ENCODE measurements around the gene HLA-DMB.
A peak's percentile ranks its signal among the peaks of the same experiment; 100 is the strongest.
"Not testable (repeated sequence)": the region's sequence is repeated elsewhere in the genome, so short reads cannot be mapped to it uniquely, and the experiment has no call there.

The HLA-DMB gene

GRCh38 chr6:32953775-32954174 lies 12.9 kb upstream of the HLA-DMB start:
- no peak overlapping the region for H3K4me3 ChIP-seq (ENCODE audit: low read length)

DNA sequence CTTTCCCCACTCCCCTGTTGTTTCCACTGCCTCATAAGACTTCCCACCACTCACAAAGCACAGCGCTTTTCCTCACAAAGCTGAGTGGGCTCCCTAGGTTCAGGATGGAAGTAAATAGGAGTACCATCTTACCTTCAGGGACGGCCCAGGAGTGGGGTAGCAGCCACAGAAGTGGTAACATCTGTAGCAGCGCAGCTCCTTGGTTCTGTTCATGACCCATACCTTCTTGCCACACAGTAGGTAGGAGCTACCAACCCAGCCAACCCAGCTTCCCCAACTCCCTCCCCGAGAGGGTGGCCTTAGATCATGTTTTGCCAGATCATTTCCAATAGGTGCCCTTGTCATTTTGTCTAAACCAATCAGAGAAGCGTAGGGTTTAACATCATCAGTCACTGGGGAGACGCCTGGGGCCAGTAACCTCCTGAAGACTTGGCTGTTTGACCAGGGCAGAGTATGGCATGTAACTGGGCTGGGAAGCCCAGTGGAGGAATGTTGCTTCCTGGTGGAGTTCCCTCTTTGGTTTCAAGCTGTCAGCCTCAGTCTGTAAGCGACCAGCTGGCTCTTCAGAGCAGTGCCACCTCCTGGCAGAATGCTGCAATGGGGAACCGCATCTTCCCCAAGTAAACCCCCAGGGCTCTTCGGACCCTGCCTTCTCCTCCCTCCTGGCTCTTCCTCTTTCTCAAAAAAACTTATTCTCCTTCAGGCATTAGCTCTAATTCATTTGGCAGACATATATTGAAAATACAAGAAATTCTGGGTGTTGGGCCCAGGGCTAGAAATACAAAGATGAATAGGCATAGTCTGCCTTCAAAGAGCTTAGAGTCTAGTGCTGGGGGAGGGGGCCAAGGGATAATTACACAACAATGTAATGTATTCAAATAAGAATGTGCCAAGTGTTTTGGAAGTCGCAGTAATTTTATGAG lies 12.2 kb upstream of the HLA-DMB start, which contains the start of gene HLA-DMA:
Gene HLA-DMA (minus strand): TSS at position 281 of the 923 bp plus-strand sequence. CDS start 61 bp downstream, at position 220.
- DNase-seq (ENCODE audit: low read depth, low spot score), result peak; percentile 77
- H3K4me3 ChIP-seq (ENCODE audit: low read length), result no peak within 1 kb of the TSS; the same call in 1 of the 2 replicates

More at GRCh38 chr6:32953775-32954174, 12.9 kb upstream of the HLA-DMB start:
- DNase-seq (ENCODE audit: low read depth, low spot score), result no peak

- no peak overlapping the region for H3K4me3 ChIP-seq (ENCODE audit: low read length)
- DNase-seq (ENCODE audit: low read depth, low spot score), result no peak
Observed at GRCh38 chr6:32950449-32950848, 9.6 kb upstream of the HLA-DMB start.

DNA sequence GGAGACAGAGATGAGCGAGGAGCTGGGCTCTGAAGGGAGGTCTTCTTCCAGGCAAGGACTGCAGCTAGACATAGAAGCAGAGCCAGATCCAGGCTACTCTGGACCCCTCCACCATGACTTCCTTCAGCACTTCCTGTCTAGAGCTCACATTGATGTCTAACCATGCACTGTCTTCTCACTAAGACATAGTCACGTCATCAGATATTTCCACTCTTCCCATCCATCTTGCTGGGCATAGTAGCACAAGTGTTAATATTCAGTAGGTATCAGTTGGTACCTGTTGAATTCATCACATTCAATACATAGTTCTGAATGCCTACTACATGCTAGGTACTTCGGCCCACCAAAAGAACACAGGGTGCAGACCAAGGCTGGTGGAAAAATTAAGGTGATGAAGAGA lies 9.2 kb upstream of the HLA-DMB start:
- DNase-seq (ENCODE audit: low read depth, low spot score), result no peak
- no peak overlapping the region for H3K4me3 ChIP-seq (ENCODE audit: low read length)

- no peak overlapping the region for H3K4me3 ChIP-seq (ENCODE audit: low read length)
- no peak for DNase-seq (ENCODE audit: low read depth, low spot score)
Observed at GRCh38 chr6:32949113-32949512, 8.3 kb upstream of the HLA-DMB start.

GRCh38 chr6:32947552-32948465 lies 7.0 kb upstream of the HLA-DMB start:
- DNase-seq (ENCODE audit: low read depth, low spot score), result no peak
- no peak overlapping the region for H3K4me3 ChIP-seq (ENCODE audit: low read length)

- no peak overlapping the region for H3K4me3 ChIP-seq (ENCODE audit: low read length)
- no peak for DNase-seq (ENCODE audit: low read depth, low spot score)
Observed at GRCh38 chr6:32946893-32947292, 6.1 kb upstream of the HLA-DMB start.

- H3K4me3 ChIP-seq (ENCODE audit: low read length), result no peak overlapping the region
- DNase-seq (ENCODE audit: low read depth, low spot score), result no peak
Observed at GRCh38 chr6:32945953-32946352, 5.1 kb upstream of the HLA-DMB start.

GRCh38 chr6:32945108-32945760 lies 4.4 kb upstream of the HLA-DMB start:
- no peak for DNase-seq (ENCODE audit: low read depth, low spot score)
- H3K4me3 ChIP-seq (ENCODE audit: low read length), result no peak overlapping the region

DNA sequence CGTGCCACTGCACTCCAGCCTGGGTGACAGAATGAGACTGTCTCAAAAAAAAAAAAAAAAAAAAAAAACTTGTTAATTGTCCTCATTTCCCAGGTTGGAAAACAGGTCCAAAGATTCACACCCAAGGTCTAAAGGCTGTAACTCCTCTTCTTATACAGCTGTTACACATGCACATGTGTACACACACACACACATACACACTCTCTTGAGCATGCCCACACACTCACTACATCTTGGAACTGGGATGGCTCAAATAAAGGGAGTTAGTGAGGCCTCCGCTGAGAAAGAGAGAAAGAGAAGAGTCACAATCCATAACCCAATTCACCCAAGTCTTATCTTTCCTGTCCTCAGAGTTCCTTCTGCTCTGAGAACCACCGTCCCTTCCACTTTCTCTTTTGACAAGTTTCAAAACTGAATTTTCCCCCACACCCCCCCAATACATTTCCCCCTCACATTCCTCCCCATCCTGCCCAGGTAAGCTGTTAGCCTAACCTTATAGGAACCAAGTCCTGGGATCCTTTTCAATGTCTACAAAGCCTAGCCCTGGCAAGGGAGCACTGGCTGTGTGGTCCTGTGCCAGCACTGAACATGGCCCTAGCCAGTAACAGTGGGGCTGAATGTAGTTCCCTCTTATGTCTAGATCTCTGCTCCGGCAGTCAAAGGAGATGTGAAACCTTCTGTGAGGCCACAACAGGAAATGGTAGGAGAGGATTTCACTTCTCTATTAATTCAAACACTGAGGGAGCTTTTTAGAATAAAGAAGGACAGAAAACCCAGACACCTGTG lies 3.2 kb upstream of the HLA-DMB start:
- DNase-seq (ENCODE audit: low read depth, low spot score), result peak; percentile 69
- peak overlapping the region; percentile 30 for H3K4me3 ChIP-seq (ENCODE audit: low read length)

GRCh38 chr6:32942555-32943123 lies 1.8 kb upstream of the HLA-DMB start:
- not testable (repeated sequence) for DNase-seq (ENCODE audit: low read depth, low spot score); H3K4me3 ChIP-seq (ENCODE audit: low read length)

GRCh38 chr6:32941214-32941768 lies 463 bp upstream of the HLA-DMB start:
- no peak overlapping the region for H3K4me3 ChIP-seq (ENCODE audit: low read length)
- no peak for DNase-seq (ENCODE audit: low read depth, low spot score)

DNA sequence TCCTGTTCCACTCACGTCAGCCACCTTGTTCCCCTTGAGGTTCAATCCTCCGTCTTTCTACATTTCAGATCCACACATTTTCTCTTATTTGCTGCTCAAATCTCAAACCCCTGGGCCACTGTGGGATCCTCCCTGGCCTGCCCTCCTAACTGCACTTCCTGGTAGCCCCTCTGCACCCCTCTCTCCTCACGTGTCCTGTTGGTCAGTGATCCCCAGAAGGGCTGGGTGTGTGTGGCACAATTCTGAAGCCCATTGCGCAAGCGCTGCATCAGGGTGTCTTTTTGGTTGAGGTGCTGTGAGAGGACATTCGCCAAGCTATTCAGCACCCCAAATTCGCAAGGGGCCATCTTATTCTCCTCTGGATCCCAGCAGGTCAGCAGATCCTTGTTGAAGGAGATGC lies 2.3 kb downstream of the HLA-DMB start:
- no peak overlapping the region for H3K4me3 ChIP-seq (ENCODE audit: low read length)
- DNase-seq (ENCODE audit: low read depth, low spot score), result no peak

- no peak overlapping the region for H3K4me3 ChIP-seq (ENCODE audit: low read length)
- no peak for DNase-seq (ENCODE audit: low read depth, low spot score)
Observed at GRCh38 chr6:32937230-32937633, 3.6 kb downstream of the HLA-DMB start.

DNA sequence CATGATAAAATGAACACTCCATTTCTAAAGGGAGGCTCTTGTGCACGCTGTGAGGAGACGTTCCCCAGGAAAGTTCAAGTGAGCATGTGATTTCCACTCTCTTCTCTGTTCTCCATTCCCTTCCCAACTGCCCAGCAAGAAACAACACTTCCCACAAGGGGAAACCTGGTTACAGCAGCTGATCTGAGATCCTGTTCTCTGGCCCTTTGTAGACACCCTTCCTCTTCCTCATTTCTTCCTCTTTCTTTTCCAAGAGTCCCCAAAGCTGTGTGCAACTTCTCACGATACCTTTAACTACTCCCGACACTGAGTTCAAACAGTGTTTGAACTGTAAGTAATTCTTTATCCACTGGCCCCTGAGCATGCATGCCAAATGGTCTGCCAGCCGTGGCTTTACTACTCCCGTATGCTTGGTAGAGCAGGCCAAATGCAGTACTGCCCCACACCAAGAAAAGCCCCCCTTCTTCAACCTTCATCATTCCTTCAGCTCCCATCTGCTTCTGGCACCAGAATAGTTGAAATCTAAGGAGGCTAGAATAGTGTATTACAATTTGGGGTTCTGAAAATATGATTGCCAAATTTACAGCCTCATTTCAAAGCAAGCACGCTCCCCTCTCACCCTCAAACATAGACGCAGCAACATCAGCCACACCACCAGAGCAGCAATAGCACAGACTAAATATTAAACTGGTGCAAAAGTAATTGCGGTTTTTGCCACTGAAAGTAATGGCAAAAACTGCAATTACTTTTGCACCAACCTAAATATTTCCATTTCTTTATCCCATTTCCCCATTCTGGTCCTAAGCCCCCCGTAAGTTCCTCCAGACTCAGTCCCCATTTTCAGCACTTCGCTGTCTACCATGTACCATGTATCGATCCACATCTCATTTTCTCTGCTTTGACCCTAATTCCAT lies 4.3 kb downstream of the HLA-DMB start:
- no peak overlapping the region for H3K4me3 ChIP-seq (ENCODE audit: low read length)
- DNase-seq (ENCODE audit: low read depth, low spot score), result no peak

GRCh38 chr6:32935551-32936238 lies 5.1 kb downstream of the HLA-DMB start:
- DNase-seq (ENCODE audit: low read depth, low spot score), result no peak

More at GRCh38 chr6:32935551-32936238, 5.1 kb downstream of the HLA-DMB start:
- H3K4me3 ChIP-seq (ENCODE audit: low read length), result no peak overlapping the region
